ENCODE data around the gene ELAVL1. TPM values are rescaled to one million over a fixed set of nuclear protein-coding genes. Genes with fewer than 3 reads are reported as not detected.

Gene ELAVL1
- total and polyA plus RNA-seq, 9 of the 15 experiments (the other 6 are each of a cell fraction or from before 2014, with no cell fraction given): 4.3 to 172 (median 69.2) TPM

GRCh38 chr19:8001995-8002849 is 3.2 kb downstream of the ELAVL1 start (continued):
- TF ChIP-seq TCF3 (CRISPR knock-in tag; IDR thresholded peaks at IDR 0.05): no peak; the same call in 1 of the 2 replicates
- TF ChIP-seq ZNF717 (CRISPR knock-in tag; IDR thresholded peaks at IDR 0.05): no peak
- no peak for TF ChIP-seq NFYB (IDR thresholded peaks at IDR 0.05; ENCODE audit: extremely low read depth, insufficient read length)
- no peak for TF ChIP-seq NKRF (IDR thresholded peaks at IDR 0.05; ENCODE audit: borderline replicate concordance)
- no peak for TF ChIP-seq KDM1A (IDR thresholded peaks at IDR 0.05)
- no peak for TF ChIP-seq MLX (CRISPR knock-in tag; conservative IDR thresholded peaks at IDR 0.05)
- no peak for TF ChIP-seq ZNF76 (CRISPR knock-in tag; IDR thresholded peaks at IDR 0.05; ENCODE audit: borderline replicate concordance)
- peak; percentile 34; the same call in 1 of the 2 replicates for TF ChIP-seq SOX6 (IDR thresholded peaks at IDR 0.05)
- peak in 1 of 2 experiments; percentile 56; a peak in 1 of 4 replicates for TF ChIP-seq FOXA3 (CRISPR knock-in tag; conservative IDR thresholded peaks at IDR 0.05 in 1 of 2, IDR thresholded peaks at IDR 0.05 in 1 of 2)
- no peak for TF ChIP-seq ZNF780A (CRISPR knock-in tag; IDR thresholded peaks at IDR 0.05)
- no peak for TF ChIP-seq ZNF282 (CRISPR knock-in tag; IDR thresholded peaks at IDR 0.05)
- no peak for TF ChIP-seq NFRKB (IDR thresholded peaks at IDR 0.05; ENCODE audit: low read depth)
- no peak for TF ChIP-seq CUX1 (CRISPR knock-in tag; IDR thresholded peaks at IDR 0.05)
- no peak for TF ChIP-seq POLR3G (IDR thresholded peaks at IDR 0.05; ENCODE audit: extremely low read depth, insufficient read length, insufficient replicate concordance)
- TF ChIP-seq U2AF1 (optimal IDR thresholded peaks at IDR 0.05; ENCODE audit: low read depth, low read length): no peak
- no peak for TF ChIP-seq SFPQ (IDR thresholded peaks at IDR 0.05; ENCODE audit: low read depth, low read length)
